Measurements from ENCODE around the gene LRRN4CL. TPM values are rescaled to one million over a fixed set of nuclear protein-coding genes. Genes with fewer than 3 reads are reported as not detected.

LRRN4CL gene
- total and polyA plus RNA-seq, 2 of the 4 experiments (the other 2 are of a cell fraction): 0.36 to 0.84 TPM

DNA sequence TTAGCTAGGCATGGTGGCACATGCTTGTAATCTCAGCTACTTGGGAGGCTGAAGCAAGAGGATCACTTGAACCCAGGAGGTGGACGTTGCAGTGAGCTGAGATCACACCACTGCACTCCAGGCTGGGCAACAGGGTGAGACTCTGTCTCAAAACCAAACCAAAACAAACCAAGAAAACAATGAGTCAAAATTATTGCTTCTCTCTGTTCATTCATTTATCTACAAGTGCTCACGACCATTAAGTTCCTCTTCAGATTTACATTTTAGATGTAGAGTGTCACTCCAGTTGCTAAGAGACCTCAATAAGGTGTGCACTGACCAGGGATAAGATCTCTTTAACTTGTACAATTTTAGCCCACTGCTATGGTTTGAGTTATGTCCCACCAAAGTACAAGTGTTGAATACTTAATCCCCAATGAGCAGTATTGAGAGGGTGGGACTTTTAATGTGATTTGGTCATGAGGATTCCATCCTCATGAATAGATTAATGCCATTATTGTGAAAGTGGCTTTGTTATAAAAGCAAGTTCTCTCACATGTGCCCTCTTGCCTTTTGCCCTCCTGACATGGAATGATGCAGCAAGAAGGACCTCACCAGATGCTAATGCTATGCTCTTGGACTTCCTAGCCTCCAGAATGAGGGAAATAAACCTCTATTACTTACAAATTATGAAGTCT lies 30.1 kb upstream of the LRRN4CL start:
- BruUV-seq (replicated peaks): no TSS peak
- Histone ChIP-seq H3K9ac (ENCODE audit: low read depth, low read length) (no peak overlapping the region), H4K5ac (ENCODE audit: low read depth, low read length) (no peak overlapping the region), H3K27ac (ENCODE audit: insufficient read depth, low read length) (no peak overlapping the region), H2BK5ac (ENCODE audit: low read depth, low read length, poor library complexity, severe bottlenecking) (no peak overlapping the region), H3K9me1 (ENCODE audit: insufficient read depth, low read length) (peaks cover 8% of the 10 kb centered on the region; the same call in 1 of the 2 replicates), H3K4ac (ENCODE audit: low read depth, low read length) (no peak overlapping the region), H2BK15ac (ENCODE audit: low read depth, low read length) (no peak overlapping the region), H3K4me1 (ENCODE audit: control insufficient read depth, insufficient read depth, low read length) (peaks cover 4% of the 10 kb centered on the region; the same call in 1 of the 2 replicates), H4K8ac (ENCODE audit: low read depth in 2 of 2, low read length in 2 of 2) (no peak overlapping the region), H3K23ac (ENCODE audit: low read depth, low read length) (no peak overlapping the region), H3K56ac (ENCODE audit: extremely low read depth, insufficient read depth, low read length) (no peak overlapping the region), H3K4me3 (ENCODE audit: insufficient read depth, low read depth, low read length) (no peak overlapping the region), H4K91ac (ENCODE audit: insufficient read depth, low read depth, low read length) (no peak overlapping the region), H2BK120ac (ENCODE audit: low read depth, low read length) (no peak overlapping the region), H3K14ac (replicated peaks; ENCODE audit: low read depth, low read length) (no peak overlapping the region), H3K36me3 (ENCODE audit: control insufficient read depth, insufficient read depth, low read length) (peaks cover 76% of the 10 kb centered on the region), H3K4me2 (ENCODE audit: low read depth, low read length) (no peak overlapping the region), H3K9me3 (ENCODE audit: control insufficient read depth, insufficient read depth, low read length) (no peaks in the 10 kb centered on the region), H3K27me3 (ENCODE audit: control insufficient read depth, insufficient read depth, low read length) (no peaks in the 10 kb centered on the region), H2BK20ac (ENCODE audit: low read depth, low read length) (no peak overlapping the region), H3K79me1 (ENCODE audit: low read depth in 1 of 2, low read length in 2 of 2) (peaks cover 46 to 71% of the 10 kb centered on the region in 2 experiments), H2AFZ (replicated peaks; ENCODE audit: low read length, poor library complexity) (no peak overlapping the region), H2AK5ac (ENCODE audit: low read depth, low read length) (no peak overlapping the region), H4K20me1 (ENCODE audit: insufficient read depth, low read length) (peaks cover 18% of the 10 kb centered on the region), H2AK9ac (replicated peaks; ENCODE audit: low read depth, low read length, poor library complexity) (no peak overlapping the region), H3K18ac (ENCODE audit: low read depth, low read length) (no peak overlapping the region)
- 100% methylated on average over 1 of the region's 2 CpGs; no CpG with 5 or more reads in 1 of the 2 experiments for WGBS, 2 experiments (ENCODE audit: extremely low coverage in 2 of 2, insufficient read length in 1 of 2)
- DNase-seq (peak; percentile 25), ATAC-seq (ENCODE audit: low read depth) (0 out of 2 replicates have a peak, but pooled peaks have one; percentile 10)
- POLR2A ChIA-PET (ENCODE audit: unreplicated experiment): interaction anchor here (0.6 kb wide), 1 partner anchor 44 kb away, joined by 6 read pairs; no protein-coding TSS in a partner anchor
- CTCF ChIA-PET: no interaction called here
- dilution Hi-C loops (cut with HindIII; ENCODE audit: low sequenced_read_pairs, unreplicated experiment): no loop called here
- TF ChIP-seq RFX5 (IDR thresholded peaks at IDR 0.05; ENCODE audit: low read depth, low read length) (no peak), CEBPB (IDR thresholded peaks at IDR 0.05; ENCODE audit: low read depth, low read length) (no peak)
- intact Hi-C loops (cut with micrococcal nuclease): no loop called here
- in situ Hi-C loops (cut with MboI; ENCODE audit: low sequenced_read_pairs): no loop called here
